ENCODE measurements around the gene LCE1F. TPM values are rescaled to one million over a fixed set of nuclear protein-coding genes. Genes with fewer than 3 reads are reported as not detected.

Gene LCE1F
- total and polyA plus RNA-seq, 8 donors, result not detected

- Histone ChIP-seq H3K4me1 (no peaks in the 10 kb centered on the region), H3K27me3 (no peaks in the 10 kb centered on the region), H3K4me3 (no peak overlapping the region), H3K9me3 (no peaks in the 10 kb centered on the region), H3K27ac (no peak overlapping the region), H3K36me3 (no peaks in the 10 kb centered on the region)
- DNase-seq (no peak), ATAC-seq (no peak)
- TF ChIP-seq CTCF (IDR thresholded peaks at IDR 0.05), result no peak
- intact Hi-C loops (cut with DNase I), result no loop called here
Observed at GRCh38 chr1:152795686-152796085, 20.7 kb downstream of the LCE1F start.

- H3K36me3 ChIP-seq, result no peaks in the 10 kb centered on the region
- no peak for TF ChIP-seq CTCF (IDR thresholded peaks at IDR 0.05)
- no peak within 1 kb of the TSS for H3K4me3 ChIP-seq
- H3K27me3 ChIP-seq, result no peaks in the 10 kb centered on the region
- H3K9me3 ChIP-seq, result no peaks in the 10 kb centered on the region
- intact Hi-C loops (cut with DNase I), result no loop called here
- H3K27ac ChIP-seq, result no peak within 1 kb of the TSS
- H3K4me1 ChIP-seq, result no peaks in the 10 kb centered on the region
- DNase-seq (no peak), ATAC-seq (no peak)
Observed at GRCh38 chr1:152796421-152796820, 21.5 kb downstream of the LCE1F start, which contains the start of gene LCE1D. Gene LCE1D, plus strand, starts transcription at chr1:152796721. Its CDS starts 1,074 bp downstream, at chr1:152797795.

- intact Hi-C loops (cut with DNase I), result no loop called here
- Histone ChIP-seq H3K4me3 (no peak overlapping the region), H3K9me3 (no peaks in the 10 kb centered on the region), H3K4me1 (no peaks in the 10 kb centered on the region), H3K27me3 (no peaks in the 10 kb centered on the region), H3K27ac (no peak overlapping the region), H3K36me3 (no peaks in the 10 kb centered on the region)
- no peak for TF ChIP-seq CTCF (IDR thresholded peaks at IDR 0.05)
- DNase-seq (no peak), ATAC-seq (no peak)
Observed at GRCh38 chr1:152801333-152801732, 26.4 kb downstream of the LCE1F start.

- DNase-seq (no peak), ATAC-seq (no peak)
- no peak for TF ChIP-seq CTCF (IDR thresholded peaks at IDR 0.05)
- no peaks in the 10 kb centered on the region for H3K4me1 ChIP-seq
- H3K27me3 ChIP-seq, result no peaks in the 10 kb centered on the region
- H3K36me3 ChIP-seq, result no peaks in the 10 kb centered on the region
- intact Hi-C loops (cut with DNase I), result no loop called here
- H3K27ac ChIP-seq, result no peak within 1 kb of the TSS
- no peak within 1 kb of the TSS for H3K4me3 ChIP-seq
- H3K9me3 ChIP-seq, result no peaks in the 10 kb centered on the region
Observed at GRCh38 chr1:152806576-152806975, 31.6 kb downstream of the LCE1F start, which contains the start of gene LCE1C. Gene LCE1C, minus strand, starts transcription at chr1:152806651. Its CDS starts 1,173 bp downstream, at chr1:152805478.

- DNase-seq (no peak), ATAC-seq (no peak)
- no peaks in the 10 kb centered on the region for H3K36me3 ChIP-seq
- H3K4me3 ChIP-seq, result no peak overlapping the region
- no peaks in the 10 kb centered on the region for H3K27me3 ChIP-seq
- intact Hi-C loops (cut with DNase I), result no loop called here
- H3K9me3 ChIP-seq, result no peaks in the 10 kb centered on the region
- no peak for TF ChIP-seq CTCF (IDR thresholded peaks at IDR 0.05)
- H3K4me1 ChIP-seq, result no peaks in the 10 kb centered on the region
- H3K27ac ChIP-seq, result no peak overlapping the region
Observed at GRCh38 chr1:152811050-152811449, 36.1 kb downstream of the LCE1F start.
